GM18520 (cell line): ENCODE data around the gene OTUD5.
A peak's percentile ranks its signal among the peaks of the same experiment; 100 is the strongest.
"Not testable (repeated sequence)": the region's sequence is repeated elsewhere in the genome, so short reads cannot be mapped to it uniquely, and the experiment has no call there.

Experiments
- ATAC-seq: cut with Tn5 transposase; IDR thresholded peaks from one replicate; pipeline ENCODE4 v1.9.1; 2021; ENCODE audit not compliant: unreplicated experiment

OTUD5 gene

DNA sequence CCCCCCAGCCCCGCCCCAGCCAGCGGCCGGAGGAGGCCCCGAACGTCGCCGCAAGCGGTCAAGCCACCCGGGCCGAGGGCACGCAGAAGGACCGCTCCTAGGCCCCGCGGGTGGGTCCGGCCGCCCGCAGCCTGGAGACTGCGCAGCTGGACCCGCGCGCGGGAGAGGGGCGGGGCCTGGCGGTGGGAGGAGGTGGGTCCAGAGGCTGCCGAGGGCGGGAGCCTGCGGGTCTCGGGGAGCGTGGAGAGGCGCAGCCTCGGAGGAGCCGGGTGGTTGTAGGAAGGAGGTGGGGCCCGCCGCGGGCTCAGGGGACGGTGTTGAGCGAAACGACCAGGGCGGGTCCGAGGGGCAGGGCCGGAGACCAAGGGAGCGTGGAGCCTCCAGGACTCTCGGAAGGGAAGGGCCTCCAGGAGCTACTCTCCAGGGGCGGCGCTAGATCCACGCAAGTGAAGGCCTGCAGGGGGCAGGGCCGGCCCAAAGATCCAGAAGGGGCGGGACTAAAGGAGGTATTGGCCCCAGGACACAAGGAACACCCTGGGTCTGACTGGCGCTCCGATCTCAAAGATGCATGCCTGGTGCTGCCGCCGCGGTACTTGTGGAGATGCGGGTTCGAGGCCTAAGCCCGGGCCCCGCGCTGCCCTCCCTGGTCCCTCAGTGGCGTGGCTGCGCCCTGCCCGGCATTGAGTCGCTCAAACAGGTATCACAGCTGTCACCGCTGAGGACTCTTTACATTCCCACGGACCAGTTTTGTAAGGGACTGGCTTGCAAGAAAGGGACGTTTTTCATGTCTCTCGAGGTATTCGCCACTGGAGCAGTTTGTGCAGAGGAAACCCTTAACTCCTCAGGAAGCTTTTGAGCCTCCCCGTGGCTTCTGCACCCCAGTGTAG, 65.8 kb downstream of the OTUD5 start:
- peak; percentile 70 for ATAC-seq

DNA sequence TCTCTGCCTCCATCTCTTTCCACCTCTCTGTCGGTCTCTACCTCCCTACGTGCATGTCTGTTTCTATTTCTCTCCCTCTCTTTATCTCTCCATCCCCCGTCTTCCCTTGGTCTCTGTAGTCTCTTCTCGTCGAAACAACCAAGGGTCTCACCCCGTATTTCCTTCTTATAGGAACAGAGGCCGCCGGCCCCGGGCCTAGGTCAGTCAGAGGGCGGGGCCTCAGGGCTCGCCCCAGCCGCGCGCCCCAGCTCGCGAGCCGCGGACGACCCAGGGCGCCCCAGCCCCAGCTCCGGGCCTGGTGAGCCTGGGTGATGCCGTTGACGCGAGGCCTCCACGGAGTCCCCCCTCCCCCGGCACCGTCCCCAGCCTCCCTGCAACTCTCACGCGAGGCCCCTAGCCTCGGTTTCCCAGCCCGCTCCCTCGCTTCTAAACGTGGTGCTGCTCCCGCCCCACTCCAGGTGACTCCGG, 66.4 kb downstream of the OTUD5 start:
- no peak for ATAC-seq

DNA sequence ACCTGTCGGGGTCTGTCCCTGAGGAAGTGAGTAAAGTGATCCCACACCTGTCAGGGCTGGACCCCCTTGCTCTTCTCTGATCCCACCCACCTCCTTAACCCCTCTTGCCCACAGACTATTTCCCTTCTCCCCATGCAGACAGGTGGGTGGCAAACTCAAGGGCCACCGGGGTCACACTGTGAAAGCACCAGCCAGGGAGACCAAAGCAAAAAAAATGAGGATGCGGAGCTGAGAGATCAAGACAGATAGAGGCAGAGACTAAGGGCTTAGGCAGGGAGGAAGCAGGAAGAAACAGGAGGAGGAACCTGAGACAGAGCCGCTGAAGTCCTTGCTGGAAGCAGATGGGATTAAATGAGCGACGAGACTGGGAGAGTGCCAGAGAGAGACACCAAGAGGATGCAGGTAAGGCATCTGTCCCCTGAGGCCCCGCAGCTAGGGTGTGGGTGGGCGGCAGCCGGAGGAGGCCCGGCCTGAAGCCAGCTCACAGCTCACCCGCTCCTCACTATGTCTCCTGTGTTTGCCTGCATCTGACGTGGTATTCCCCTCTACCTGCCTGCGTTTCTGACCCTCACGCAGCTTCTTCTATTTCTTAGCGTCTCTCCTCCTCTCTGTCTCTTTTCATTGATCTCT, 67.0 kb downstream of the OTUD5 start:
- ATAC-seq = no peak

DNA sequence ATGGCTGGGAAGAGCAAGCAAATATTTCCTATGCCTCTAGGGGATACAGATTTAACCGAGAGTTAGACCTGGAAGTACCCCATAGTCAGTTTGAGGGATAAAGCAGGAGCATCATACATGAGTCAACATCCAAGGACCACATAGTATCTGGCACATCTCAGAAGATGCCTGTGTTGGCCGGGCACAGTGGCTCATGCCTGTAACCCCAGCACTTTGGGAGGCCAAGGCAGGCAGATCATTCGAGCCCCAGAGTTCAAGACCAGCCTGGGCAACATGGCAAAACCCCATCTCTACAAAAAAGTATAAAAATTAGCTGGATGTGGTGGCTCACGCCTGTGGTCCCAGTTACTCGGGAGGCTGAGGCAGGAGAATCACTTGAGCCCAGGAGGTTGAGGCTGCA, 70.8 kb downstream of the OTUD5 start:
- ATAC-seq = not testable (repeated sequence)

DNA sequence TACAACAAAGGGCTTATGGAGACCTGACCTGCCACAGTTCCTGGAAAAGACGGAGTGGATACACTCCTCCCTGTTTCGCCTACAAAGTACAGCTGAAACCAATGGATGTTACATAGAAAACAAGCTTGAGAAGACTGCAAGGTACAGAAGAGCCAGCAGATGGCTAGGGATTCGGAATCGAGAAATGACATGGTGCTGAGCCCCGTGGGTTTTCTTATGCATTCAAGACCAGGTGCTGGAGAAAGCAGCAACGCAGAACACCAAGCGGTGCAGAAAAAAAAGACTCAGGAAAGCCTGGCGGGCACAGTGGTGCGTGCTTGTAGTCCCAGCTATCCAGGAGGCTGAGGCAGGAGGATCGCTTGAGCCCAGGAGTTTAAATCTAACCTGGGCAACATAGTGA, 73.7 kb downstream of the OTUD5 start:
- ATAC-seq = no peak

DNA sequence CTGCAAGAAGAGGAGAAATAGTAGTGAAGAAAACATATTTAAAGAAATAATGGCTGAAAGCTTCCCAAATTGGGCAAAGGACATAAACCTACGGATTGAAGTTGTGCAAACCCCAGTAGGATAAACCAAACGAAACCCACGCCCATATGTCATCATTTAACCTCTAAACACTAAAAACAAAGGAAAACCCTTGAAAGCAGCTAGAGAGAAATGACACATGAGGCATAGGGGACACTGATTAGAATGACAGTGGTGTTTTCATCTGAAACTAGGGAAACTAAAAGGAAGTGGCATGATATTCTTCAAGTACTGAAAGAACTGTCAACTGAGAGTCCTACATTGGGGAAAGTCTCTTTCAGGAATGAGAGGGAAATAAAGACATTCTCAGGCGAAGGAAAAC, 80.5 kb downstream of the OTUD5 start:
- ATAC-seq = not testable (repeated sequence)
